ENCODE data around the gene KEAP1.

The KEAP1 gene

DNA sequence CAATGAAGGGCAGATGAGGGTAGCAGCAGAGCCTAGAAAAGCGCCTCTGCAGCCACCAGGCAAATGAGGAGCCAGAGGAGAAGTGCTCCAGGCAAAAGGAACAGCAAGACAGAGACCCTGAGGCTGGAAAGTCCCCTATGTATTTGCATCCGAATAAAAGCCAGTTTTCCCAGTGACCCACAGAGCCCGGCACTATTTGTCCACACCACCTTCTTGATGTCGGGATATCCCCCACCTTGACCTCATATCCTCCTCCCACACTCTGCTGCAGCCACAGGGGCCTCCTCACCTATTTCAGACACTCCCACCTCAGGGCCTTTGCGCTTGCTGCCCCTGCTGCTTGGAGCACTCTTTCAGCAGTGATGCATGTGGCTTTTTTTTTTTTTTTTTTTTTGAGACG is 47.2 kb upstream of the KEAP1 start:
- Histone ChIP-seq H4K12ac (ENCODE audit: low read depth, low read length) (no peak overlapping the region), H3K4me2 (ENCODE audit: low read length) (no peak overlapping the region), H3K4me3 (ENCODE audit: low read depth, low read length) (no peak overlapping the region), H3K79me1 (ENCODE audit: low read length) (no peaks in the 10 kb centered on the region), H3K4ac (ENCODE audit: low read depth, low read length) (no peak overlapping the region), H3K9me3 (ENCODE audit: insufficient read depth, low read depth, low read length) (peaks cover 3% of the 10 kb centered on the region), H3K79me2 (ENCODE audit: control insufficient read depth, insufficient read depth, low read length, poor library complexity) (no peaks in the 10 kb centered on the region), H3K9ac (ENCODE audit: low read length) (no peak overlapping the region), H3K18ac (ENCODE audit: low read length) (no peak overlapping the region), H4K8ac (ENCODE audit: low read depth, low read length) (no peak overlapping the region), H2AK5ac (ENCODE audit: low read length) (no peak overlapping the region), H3K14ac (ENCODE audit: low read length) (no peak overlapping the region), H3K36me3 (ENCODE audit: control insufficient read depth in 1 of 2, insufficient read depth in 2 of 2, low read length in 2 of 2) (peaks cover 44 to 57% of the 10 kb centered on the region in 2 experiments), H3K23ac (ENCODE audit: low read length) (no peak overlapping the region), H2BK12ac (ENCODE audit: low read length) (no peak overlapping the region), H2BK120ac (ENCODE audit: insufficient read depth, low read length, poor library complexity) (no peak overlapping the region), H2AFZ (ENCODE audit: insufficient read depth, low read length, poor library complexity) (no peak overlapping the region), H3K4me1 (ENCODE audit: control insufficient read depth in 1 of 2, insufficient read depth in 2 of 2, low read length in 2 of 2) (no peaks in the 10 kb centered on the region), H3K27me3 (ENCODE audit: insufficient read depth, low read length) (no peaks in the 10 kb centered on the region), H4K91ac (ENCODE audit: low read depth, low read length) (no peak overlapping the region), H3K27ac (ENCODE audit: low read depth, low read length) (no peak overlapping the region), H2BK5ac (ENCODE audit: low read depth, low read length, poor library complexity) (no peak overlapping the region)
- no CpG with 5 or more reads among the region's 6 CpGs for WGBS (ENCODE audit: extremely low coverage, insufficient coverage, insufficient read length)
- no peak for DNase-seq

DNA sequence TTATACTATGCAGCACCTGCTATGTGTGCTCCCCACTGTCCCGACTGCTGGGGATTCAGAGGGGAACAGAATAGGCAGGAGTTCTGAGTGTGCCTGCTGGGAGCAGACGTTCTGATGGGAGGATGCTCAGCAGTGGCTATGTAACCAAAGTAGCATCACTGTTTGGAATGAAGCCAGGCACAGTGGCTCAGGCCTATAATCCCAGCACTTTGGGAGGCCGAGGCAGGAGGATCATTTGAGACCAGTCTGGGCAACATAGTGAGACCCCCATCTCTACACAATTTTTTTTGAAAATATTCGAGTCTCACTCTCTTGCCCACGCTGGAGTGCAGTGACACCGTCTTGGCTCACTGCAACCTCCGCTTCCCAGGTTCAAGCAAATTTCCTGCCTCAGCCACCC is 46.6 kb upstream of the KEAP1 start:
- WGBS (ENCODE audit: extremely low coverage, insufficient coverage, insufficient read length), result no CpG with 5 or more reads among the region's 7 CpGs
- no peak overlapping the region for H3K23ac ChIP-seq (ENCODE audit: low read length)

DNA sequence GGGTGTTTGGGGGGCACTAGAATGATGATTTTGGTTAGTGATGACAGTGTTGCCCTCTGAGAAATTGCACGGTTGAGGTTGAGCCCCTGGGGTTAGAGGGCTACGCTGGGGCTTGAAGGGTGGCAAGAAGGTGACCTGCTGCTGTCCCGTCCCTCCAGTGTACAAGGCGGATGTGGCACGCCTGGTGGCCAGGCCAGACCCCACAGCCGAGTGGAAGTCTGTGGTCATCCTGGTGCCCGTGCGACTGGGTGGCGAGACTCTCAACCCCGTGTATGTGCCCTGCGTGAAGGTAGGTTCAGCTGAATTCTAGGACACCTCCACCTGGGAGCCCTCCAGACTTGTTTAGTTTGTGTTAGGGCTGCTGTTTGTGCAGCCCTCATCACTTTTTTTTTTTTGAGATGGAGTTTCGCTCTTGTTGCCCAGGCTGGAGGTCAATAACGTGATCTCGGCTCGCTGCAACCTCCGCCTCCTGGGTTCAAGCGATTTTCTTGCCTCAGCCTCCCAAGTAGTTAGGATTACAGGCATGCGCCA is 45.7 kb upstream of the KEAP1 start:
- no CpG with 5 or more reads among the region's 18 CpGs for WGBS (ENCODE audit: extremely low coverage, insufficient coverage, insufficient read length)

More for the DNA sequence above, 46.6 kb upstream of the KEAP1 start:
- Histone ChIP-seq H3K27me3 (ENCODE audit: insufficient read depth, low read length) (no peaks in the 10 kb centered on the region), H3K18ac (ENCODE audit: low read length) (no peak overlapping the region), H4K12ac (ENCODE audit: low read depth, low read length) (no peak overlapping the region), H2AFZ (ENCODE audit: insufficient read depth, low read length, poor library complexity) (no peak overlapping the region), H3K27ac (ENCODE audit: low read depth, low read length) (no peak overlapping the region), H3K79me2 (ENCODE audit: control insufficient read depth, insufficient read depth, low read length, poor library complexity) (no peaks in the 10 kb centered on the region), H3K4ac (ENCODE audit: low read depth, low read length) (no peak overlapping the region), H2BK5ac (ENCODE audit: low read depth, low read length, poor library complexity) (no peak overlapping the region), H3K9ac (ENCODE audit: low read length) (no peak overlapping the region), H3K79me1 (ENCODE audit: low read length) (no peaks in the 10 kb centered on the region), H3K9me3 (ENCODE audit: insufficient read depth, low read depth, low read length) (peaks cover 3% of the 10 kb centered on the region), H4K8ac (ENCODE audit: low read depth, low read length) (no peak overlapping the region), H3K4me2 (ENCODE audit: low read length) (no peak overlapping the region), H4K91ac (ENCODE audit: low read depth, low read length) (no peak overlapping the region), H3K14ac (ENCODE audit: low read length) (no peak overlapping the region), H2BK12ac (ENCODE audit: low read length) (no peak overlapping the region), H2AK5ac (ENCODE audit: low read length) (no peak overlapping the region), H3K4me1 (ENCODE audit: control insufficient read depth in 1 of 2, insufficient read depth in 2 of 2, low read length in 2 of 2) (peaks cover under 1% of the 10 kb centered on the region in 2 experiments), H3K36me3 (ENCODE audit: control insufficient read depth in 1 of 2, insufficient read depth in 2 of 2, low read length in 2 of 2) (peaks cover 38 to 51% of the 10 kb centered on the region in 2 experiments), H2BK120ac (ENCODE audit: insufficient read depth, low read length, poor library complexity) (no peak overlapping the region), H3K4me3 (ENCODE audit: low read depth, low read length) (no peak overlapping the region)
- DNase-seq, result no peak

DNA sequence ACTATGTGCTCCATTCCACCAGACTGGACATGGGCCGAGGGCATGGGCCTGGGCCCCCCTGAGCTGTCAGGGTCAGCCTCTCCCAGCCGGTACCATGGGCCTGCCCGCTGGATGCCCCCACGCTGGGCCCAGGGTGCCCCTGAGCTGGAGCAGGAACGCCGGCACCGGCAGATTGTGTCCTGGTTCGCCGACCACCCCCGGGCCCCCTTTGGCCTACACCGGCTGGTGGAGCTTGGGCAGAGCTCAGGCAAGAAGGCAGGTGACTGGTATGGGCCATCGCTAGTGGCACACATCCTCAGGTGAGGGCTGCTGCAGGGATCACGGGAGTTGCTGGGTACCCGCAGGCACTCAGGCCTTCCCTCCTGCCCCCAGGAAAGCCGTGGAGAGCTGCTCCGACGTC is 43.7 kb upstream of the KEAP1 start:
- H3K27me3 ChIP-seq (ENCODE audit: insufficient read depth, low read length), result no peaks in the 10 kb centered on the region
- H3K9me3 ChIP-seq (ENCODE audit: insufficient read depth, low read depth, low read length), result no peaks in the 10 kb centered on the region
- no peak overlapping the region for H2BK5ac ChIP-seq (ENCODE audit: low read depth, low read length, poor library complexity)
- H4K12ac ChIP-seq (ENCODE audit: low read depth, low read length), result no peak overlapping the region
- no peak overlapping the region for H4K91ac ChIP-seq (ENCODE audit: low read depth, low read length)
- no peak overlapping the region for H2BK12ac ChIP-seq (ENCODE audit: low read length)
- no CpG with 5 or more reads among the region's 17 CpGs for WGBS (ENCODE audit: extremely low coverage, insufficient coverage, insufficient read length)
- H3K79me2 ChIP-seq (ENCODE audit: control insufficient read depth, insufficient read depth, low read length, poor library complexity), result peaks cover 6% of the 10 kb centered on the region
- H2AFZ ChIP-seq (ENCODE audit: insufficient read depth, low read length, poor library complexity), result no peak overlapping the region
- no peak overlapping the region for H3K27ac ChIP-seq (ENCODE audit: low read depth, low read length)
- H3K4me1 ChIP-seq (ENCODE audit: control insufficient read depth in 1 of 2, insufficient read depth in 2 of 2, low read length in 2 of 2), result peaks cover 4 to 6% of the 10 kb centered on the region in 2 experiments
- no peak overlapping the region for H4K8ac ChIP-seq (ENCODE audit: low read depth, low read length)
- no peak for DNase-seq
- no peak overlapping the region for H2AK5ac ChIP-seq (ENCODE audit: low read length)
- no peak overlapping the region for H3K9ac ChIP-seq (ENCODE audit: low read length)
- no peak overlapping the region for H3K4me2 ChIP-seq (ENCODE audit: low read length)
- no peak overlapping the region for H2BK120ac ChIP-seq (ENCODE audit: insufficient read depth, low read length, poor library complexity)
- peaks cover 5% of the 10 kb centered on the region for H3K79me1 ChIP-seq (ENCODE audit: low read length)
- H3K18ac ChIP-seq (ENCODE audit: low read length), result no peak overlapping the region
- no peak overlapping the region for H3K14ac ChIP-seq (ENCODE audit: low read length)
- no peak overlapping the region for H3K4me3 ChIP-seq (ENCODE audit: low read depth, low read length)
- no peak overlapping the region for H3K4ac ChIP-seq (ENCODE audit: low read depth, low read length)
- H3K23ac ChIP-seq (ENCODE audit: low read length), result no peak overlapping the region
- peaks cover 13 to 23% of the 10 kb centered on the region in 2 experiments for H3K36me3 ChIP-seq (ENCODE audit: control insufficient read depth in 1 of 2, insufficient read depth in 2 of 2, low read length in 2 of 2)

More for the DNA sequence above, 45.7 kb upstream of the KEAP1 start:
- no peak overlapping the region for H4K91ac ChIP-seq (ENCODE audit: low read depth, low read length)
- H2BK120ac ChIP-seq (ENCODE audit: insufficient read depth, low read length, poor library complexity), result no peak overlapping the region
- H3K79me1 ChIP-seq (ENCODE audit: low read length), result peaks cover 4% of the 10 kb centered on the region
- H3K4me1 ChIP-seq (ENCODE audit: control insufficient read depth in 1 of 2, insufficient read depth in 2 of 2, low read length in 2 of 2), result peaks cover 4 to 6% of the 10 kb centered on the region in 2 experiments
- no peak overlapping the region for H3K23ac ChIP-seq (ENCODE audit: low read length)
- no peak overlapping the region for H3K18ac ChIP-seq (ENCODE audit: low read length)
- H4K12ac ChIP-seq (ENCODE audit: low read depth, low read length), result no peak overlapping the region
- H4K8ac ChIP-seq (ENCODE audit: low read depth, low read length), result no peak overlapping the region
- H3K27ac ChIP-seq (ENCODE audit: low read depth, low read length), result no peak overlapping the region
- DNase-seq, result no peak
- peaks cover 5% of the 10 kb centered on the region for H3K79me2 ChIP-seq (ENCODE audit: control insufficient read depth, insufficient read depth, low read length, poor library complexity)
- H3K9ac ChIP-seq (ENCODE audit: low read length), result no peak overlapping the region
- no peak overlapping the region for H3K4ac ChIP-seq (ENCODE audit: low read depth, low read length)
- H2AK5ac ChIP-seq (ENCODE audit: low read length), result no peak overlapping the region
- peaks cover 3% of the 10 kb centered on the region for H3K9me3 ChIP-seq (ENCODE audit: insufficient read depth, low read depth, low read length)
- H2BK12ac ChIP-seq (ENCODE audit: low read length), result no peak overlapping the region
- H3K4me2 ChIP-seq (ENCODE audit: low read length), result no peak overlapping the region
- H3K14ac ChIP-seq (ENCODE audit: low read length), result no peak overlapping the region
- no peak overlapping the region for H2BK5ac ChIP-seq (ENCODE audit: low read depth, low read length, poor library complexity)
- H2AFZ ChIP-seq (ENCODE audit: insufficient read depth, low read length, poor library complexity), result no peak overlapping the region
- no peak overlapping the region for H3K4me3 ChIP-seq (ENCODE audit: low read depth, low read length)
- no peaks in the 10 kb centered on the region for H3K27me3 ChIP-seq (ENCODE audit: insufficient read depth, low read length)
- H3K36me3 ChIP-seq (ENCODE audit: control insufficient read depth in 1 of 2, insufficient read depth in 2 of 2, low read length in 2 of 2), result peaks cover 30 to 42% of the 10 kb centered on the region in 2 experiments
